GM19239 (cell line): ENCODE results near the gene C3.

Source experiments
- DNase-seq: peaks from one replicate; pipeline ENCODE4 v3.0.0; 2011; ENCODE audit warnings: low spot score; ENCODE audit not compliant: insufficient read length
- FAIRE-seq: peaks from 2 replicates; lab custom pipeline; 2011; peaks lifted over from hg19 to GRCh38; lab: Jason Lieb, UNC

The C3 gene

GRCh38 chr19:6696239-6696820, 24.1 kb downstream of the C3 start:
- FAIRE-seq (no peak), DNase-seq (no peak)

DNA sequence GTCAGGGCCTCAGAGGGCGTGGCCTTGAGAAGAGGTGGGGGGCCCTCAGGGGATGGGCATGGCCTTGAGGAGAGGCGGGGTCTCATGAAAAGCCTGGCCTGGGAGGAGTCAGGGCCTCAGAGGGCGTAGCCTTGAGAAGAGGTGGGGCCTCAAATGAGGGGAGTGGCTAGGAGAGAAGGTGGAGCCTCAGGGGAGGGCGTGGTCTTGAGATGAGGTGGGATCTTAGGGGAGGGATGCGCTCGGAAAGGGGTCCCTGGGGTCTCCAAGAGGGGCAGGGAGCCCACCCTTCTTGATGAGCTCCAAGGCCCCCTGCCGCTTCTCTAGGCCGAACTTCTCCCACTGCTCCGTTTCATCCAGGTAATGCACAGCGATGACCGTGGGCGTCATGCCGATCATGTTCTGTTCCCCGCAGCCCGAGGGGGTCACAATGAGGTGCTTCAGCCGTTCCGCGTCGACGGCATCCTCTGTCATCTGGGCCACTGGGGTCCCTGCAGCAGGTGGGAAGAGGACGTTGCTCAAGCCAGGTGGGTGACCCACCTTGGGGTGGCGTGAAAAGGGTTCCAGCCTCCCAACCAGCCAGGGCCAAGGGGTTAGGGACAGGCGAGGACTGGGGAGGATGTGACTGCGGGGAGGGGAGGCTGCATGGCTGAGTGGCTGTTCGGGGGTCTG, 26.2 kb downstream of the C3 start:
- DNase-seq, result no peak
- no peak for FAIRE-seq

DNA sequence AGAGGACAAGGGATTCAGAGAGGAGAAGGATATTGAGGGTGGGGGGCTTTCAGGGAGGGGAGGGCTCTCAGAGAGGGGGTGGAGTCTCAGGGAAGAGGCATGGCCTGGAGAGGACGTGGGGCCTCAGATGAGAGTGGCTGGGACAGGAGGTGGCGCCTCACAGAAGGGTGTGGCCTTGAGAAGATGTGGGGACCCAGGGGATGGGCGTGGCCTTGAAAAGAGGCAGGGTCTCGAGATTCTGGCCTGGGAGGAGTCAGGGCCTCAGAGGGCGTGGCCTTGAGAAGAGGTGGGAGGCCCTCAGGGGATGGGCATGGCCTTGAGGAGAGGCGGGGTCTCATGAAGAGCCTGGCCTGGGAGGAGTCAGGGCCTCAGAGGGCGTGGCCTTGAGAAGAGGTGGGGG, 26.8 kb downstream of the C3 start:
- DNase-seq, result no peak
- no peak for FAIRE-seq

DNA sequence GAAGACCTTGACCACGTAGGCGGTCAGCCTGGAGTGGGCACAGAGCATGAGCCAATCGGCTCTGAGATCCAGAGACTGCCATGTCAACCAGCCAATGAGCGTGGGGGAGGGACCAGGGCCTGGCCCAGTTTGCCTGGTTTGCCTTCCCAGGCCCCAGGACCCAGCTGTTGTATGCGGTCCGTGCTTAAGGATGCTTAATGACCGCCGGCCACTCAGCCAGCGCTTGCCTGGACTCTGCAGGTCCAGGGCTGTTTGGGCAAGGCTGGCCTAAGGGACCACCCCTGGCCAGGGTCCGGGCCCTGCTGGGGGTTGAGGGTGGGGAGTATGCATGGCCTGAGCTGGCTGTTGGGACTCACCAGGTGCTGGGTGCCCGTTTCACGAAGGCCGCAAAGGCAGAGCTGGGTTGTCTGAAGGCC, 27.4 kb downstream of the C3 start:
- DNase-seq, result no peak
- FAIRE-seq, result no peak

GRCh38 chr19:6692027-6692426, 28.4 kb downstream of the C3 start:
- FAIRE-seq, result no peak

DNA sequence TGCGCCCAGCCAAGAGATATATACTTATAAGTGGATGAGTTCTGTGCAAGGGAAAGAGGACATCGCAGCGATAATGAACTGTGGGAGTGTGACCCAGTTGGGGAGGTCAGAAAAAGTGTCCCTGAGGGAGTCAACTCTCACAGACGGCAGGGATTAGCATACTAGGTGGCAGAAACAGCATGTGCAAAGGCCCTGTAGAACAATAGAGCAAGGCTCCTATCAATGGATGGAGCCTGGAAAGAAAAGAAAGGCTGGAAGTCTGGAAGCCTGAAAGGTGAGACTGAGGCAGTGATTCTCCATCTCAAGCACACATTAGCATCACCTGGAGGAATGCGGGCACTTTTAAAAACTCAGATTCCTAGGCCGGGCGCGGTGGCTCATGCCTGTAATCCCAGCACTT, 29.1 kb downstream of the C3 start:
- DNase-seq (no peak), FAIRE-seq (no peak)

More at GRCh38 chr19:6692027-6692426, 28.4 kb downstream of the C3 start:
- DNase-seq, result no peak

DNA sequence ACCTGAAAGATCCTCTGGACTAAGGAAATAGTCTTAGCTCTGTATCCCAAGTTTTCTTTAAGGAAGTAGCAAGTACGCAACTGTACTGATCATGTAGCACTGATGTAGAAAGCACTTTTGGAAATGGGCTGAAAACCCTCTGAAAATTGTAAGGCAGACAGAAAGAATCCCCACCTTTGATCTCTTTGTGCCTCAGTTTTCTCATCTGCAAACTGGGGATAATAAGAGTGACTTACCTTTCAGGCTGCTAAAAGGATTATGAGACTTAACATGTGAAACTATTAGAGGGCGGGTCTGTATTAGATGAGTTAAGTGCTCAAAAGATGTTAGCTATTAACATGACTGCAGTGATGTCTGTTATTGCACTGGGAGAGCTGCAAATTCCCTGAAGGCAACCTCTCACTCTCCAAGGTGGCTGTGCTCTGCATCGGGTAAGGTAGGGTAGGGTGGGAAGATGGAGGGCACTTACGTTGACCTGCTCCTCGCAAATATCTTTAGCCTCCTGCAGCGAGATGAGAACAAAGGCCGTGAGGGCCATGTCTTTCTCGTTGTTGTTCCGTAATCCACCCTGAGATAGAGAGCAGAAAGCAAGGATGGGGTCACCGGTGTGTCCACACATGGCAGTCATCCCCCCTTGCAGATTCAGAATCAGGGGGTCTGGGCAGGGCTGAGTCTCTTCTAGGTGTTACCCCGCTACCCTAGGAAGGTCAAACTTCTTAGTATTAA, 30.1 kb downstream of the C3 start:
- DNase-seq (no peak), FAIRE-seq (no peak)

DNA sequence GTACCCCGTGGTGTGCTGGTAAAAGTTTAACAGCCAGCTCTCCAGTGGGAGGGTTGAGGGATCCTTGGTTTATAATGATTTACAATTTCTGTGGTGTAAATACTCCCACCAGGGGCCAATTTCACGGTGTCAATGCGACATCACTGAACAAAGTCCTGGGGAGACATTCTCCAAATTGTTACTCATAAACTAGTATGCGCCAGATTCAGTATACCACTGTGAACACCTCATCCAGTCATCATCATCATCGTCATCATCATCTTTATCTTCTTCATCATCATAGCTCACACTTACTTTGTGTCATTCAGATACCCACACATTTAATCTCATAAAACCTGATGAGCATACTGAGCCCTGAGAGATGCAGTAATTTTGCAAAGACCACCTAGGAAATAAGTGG, 33.3 kb downstream of the C3 start:
- no peak for DNase-seq

DNA sequence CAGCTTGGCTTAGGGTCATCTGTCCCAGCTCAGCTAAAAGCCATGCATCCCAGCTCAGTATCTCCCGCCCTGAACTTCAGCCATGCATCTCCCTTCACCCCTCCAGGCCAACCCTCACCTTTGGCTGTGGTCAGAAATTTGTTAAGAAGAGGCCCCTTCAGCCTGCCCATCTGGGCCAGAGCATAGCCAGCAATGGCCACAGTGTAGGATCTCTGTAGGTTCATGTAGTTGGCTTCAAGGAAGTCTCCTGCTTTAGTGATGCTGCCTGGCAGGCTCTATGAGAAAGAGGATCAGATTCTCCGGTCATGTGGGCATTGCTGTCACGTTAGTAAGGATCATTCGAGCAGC, 33.8 kb downstream of the C3 start:
- DNase-seq, result no peak
- no peak for FAIRE-seq

More for the DNA sequence above, 33.3 kb downstream of the C3 start:
- no peak for FAIRE-seq

- DNase-seq (no peak), FAIRE-seq (no peak)
Observed at GRCh38 chr19:6685962-6686627, 34.4 kb downstream of the C3 start.

GRCh38 chr19:6685482-6685881, 35.0 kb downstream of the C3 start:
- no peak for FAIRE-seq
- no peak for DNase-seq

GRCh38 chr19:6683971-6684370, 36.5 kb downstream of the C3 start:
- no peak for FAIRE-seq

DNA sequence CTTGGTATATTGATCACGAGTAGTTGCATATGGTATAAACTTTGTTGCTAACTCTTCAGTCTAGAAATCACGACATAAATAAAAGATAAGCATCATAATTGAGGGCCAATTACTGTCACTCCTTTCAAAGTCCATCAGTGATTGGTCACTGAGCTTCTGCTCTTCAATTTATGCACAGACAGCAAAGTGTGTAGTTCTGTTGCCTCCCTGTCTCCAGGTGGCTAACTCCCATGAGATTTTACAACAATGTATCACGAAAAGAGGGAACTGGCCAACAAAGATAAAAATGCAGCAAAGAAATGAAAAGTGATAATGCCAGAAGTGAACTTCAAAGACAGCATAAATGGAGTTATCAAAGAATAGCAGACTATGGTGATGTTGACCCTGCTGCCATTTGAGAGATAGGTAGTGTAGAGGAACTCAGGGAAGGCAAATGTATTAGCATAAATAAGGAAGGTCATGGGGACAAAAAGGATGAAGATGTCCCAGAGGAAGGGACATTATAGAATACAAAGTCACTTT, 37.8 kb downstream of the C3 start:
- DNase-seq (no peak), FAIRE-seq (no peak)

More at GRCh38 chr19:6683971-6684370, 36.5 kb downstream of the C3 start:
- no peak for DNase-seq

DNA sequence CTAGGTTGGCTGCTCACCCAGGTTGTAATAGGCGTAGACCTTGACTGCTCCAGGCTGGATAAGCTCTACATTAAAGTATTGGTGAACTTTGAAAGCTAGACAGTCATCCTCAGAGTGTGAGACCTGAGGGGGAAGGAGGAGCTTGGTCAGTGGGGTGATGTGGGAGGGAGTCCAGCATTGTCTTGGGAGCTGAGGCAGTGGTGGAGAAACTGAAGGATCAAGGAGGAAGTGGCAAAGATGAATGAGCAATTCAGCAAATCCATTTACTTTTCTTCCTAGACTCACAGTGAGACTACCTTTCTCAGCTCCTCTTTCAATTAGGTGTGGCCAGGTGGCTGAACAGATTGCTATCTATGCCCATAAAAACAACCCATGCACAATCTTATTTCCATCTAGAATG, 40.3 kb downstream of the C3 start:
- FAIRE-seq (no peak), DNase-seq (no peak)

DNA sequence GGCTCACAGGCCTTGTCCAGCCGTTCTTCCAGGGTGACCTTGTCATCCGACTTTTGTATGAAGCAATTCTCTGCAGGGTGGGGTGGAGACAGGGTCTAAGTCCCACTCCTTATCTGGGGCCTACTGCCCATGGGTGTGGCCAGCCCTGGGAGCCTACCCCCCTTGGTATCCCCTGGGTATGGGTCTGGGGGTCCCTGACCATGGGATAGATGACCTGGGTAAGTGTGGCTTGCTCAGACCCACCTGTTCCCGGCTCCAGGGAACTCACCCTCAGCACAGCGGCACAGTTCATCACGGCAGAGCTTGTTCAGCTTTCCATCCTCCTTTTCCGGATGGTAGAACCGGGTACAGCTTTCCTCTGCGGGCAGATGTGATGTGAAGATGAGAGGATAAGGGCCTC, 41.3 kb downstream of the C3 start:
- FAIRE-seq (no peak), DNase-seq (no peak)

- no peak for FAIRE-seq
- no peak for DNase-seq
Observed at GRCh38 chr19:6678690-6679109, 41.8 kb downstream of the C3 start.

DNA sequence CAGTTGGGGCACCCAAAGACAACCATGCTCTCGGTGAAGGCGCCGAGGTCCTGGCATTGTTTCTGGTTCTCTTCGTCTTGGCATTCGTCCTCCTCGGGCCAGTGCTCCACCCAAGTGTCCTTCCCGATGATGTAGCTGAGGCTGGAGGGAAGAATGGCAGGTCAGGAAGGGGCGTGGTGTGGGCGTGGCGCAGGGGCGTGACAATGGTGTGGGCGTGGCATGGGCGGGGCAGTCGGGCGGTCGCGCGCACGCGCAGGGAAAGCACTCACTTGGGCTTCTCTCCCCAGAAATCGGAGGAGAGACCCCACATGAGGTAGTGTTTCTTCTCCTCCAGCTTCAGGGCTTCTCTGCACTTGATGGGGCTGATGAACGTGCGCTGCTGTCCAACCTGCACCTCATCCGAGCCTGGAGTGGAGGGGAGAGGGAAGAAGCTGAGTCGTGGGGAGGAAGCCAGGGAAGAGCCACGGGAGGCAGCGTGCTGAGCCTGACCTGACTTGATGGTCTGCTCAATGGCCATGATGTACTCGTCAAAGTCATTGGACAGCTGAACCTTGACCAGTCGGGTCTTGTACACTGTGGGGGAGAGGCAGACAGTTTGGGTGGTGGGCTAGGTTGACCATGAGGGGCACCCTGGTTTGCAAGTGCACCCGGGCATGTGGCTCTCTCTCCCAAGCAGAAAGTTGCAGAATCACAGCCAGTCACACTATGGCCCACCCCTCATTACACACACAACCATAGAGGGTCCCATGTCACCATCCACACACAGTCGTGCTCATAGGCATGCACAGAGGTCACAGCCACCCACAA, 42.4 kb downstream of the C3 start:
- no peak for FAIRE-seq
- no peak for DNase-seq

DNA sequence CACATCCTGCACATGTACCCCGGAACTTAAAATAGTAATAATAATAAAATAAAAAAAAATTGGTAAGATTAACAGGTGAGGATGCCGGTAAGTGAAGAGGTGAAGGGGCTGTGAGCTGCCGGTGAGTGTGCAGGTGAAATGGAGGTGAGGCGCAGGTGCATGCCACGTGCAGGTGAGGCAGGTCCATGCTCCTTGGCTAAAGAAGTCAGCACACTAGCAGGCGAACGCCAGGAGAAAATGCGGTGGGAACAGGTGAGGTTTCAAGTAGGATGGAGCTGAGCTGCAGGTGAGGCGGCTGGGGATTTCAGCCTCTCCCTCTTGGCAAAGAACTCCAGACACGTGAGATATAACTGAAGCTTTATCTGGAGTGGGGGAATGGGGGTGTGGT, 43.0 kb downstream of the C3 start:
- DNase-seq (no peak), FAIRE-seq (no peak)

- FAIRE-seq, result no peak
Observed at GRCh38 chr19:6676288-6676687, 44.2 kb downstream of the C3 start.

GRCh38 chr19:6674868-6675305, 45.6 kb downstream of the C3 start:
- peak; percentile 92 for DNase-seq
- peak; percentile 95 for FAIRE-seq

More at GRCh38 chr19:6676288-6676687, 44.2 kb downstream of the C3 start:
- no peak for DNase-seq
